ENCODE results near the gene SPINK1.

GRCh38 chr5:147876626-147877025 lies 45.2 kb upstream of the SPINK1 start:
- TF ChIP-seq RAD21 (IDR thresholded peaks at IDR 0.05; ENCODE audit: low read depth) (no peak), CEBPB (IDR thresholded peaks at IDR 0.05) (no peak), TEAD4 (IDR thresholded peaks at IDR 0.05) (no peak), EP300 (IDR thresholded peaks at IDR 0.05; ENCODE audit: borderline replicate concordance) (no peak), EGR1 (IDR thresholded peaks at IDR 0.05) (no peak)
- TF ChIP-seq, protein P1, sequence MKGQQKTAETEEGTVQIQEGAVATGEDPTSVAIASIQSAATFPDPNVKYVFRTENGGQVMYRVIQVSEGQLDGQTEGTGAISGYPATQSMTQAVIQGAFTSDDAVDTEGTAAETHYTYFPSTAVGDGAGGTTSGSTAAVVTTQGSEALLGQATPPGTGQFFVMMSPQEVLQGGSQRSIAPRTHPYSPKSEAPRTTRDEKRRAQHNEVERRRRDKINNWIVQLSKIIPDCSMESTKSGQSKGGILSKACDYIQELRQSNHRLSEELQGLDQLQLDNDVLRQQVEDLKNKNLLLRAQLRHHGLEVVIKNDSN (IDR thresholded peaks at IDR 0.05): no peak

All from Ishikawa (cell line).